Lower lobe of right lung (tissue), 2 donors: ENCODE measurements around the gene FAM81A. TPM values are rescaled to one million over a fixed set of nuclear protein-coding genes. Genes with fewer than 3 reads are reported as not detected.
A peak's percentile ranks its signal among the peaks of the same experiment; 100 is the strongest.

Source experiments
- ATAC-seq, 2 donors: fragments of 200-7000 bp; cut with Tn5 transposase; one replicate each; pipeline ENCODE4 v1.9.1; 2020 to 2022; ENCODE audit warnings: mild to moderate bottlenecking in 2 of 2, moderate library complexity in 2 of 2
- DNase-seq: peaks from one replicate; pipeline ENCODE4 v3.0.0-alpha.2; 2020
- H3K27ac ChIP-seq: fragments of 200-600 bp; one replicate; pipeline ENCODE4 v1.8.0; 2022
- H3K27me3 ChIP-seq: fragments of 200-600 bp; one replicate; pipeline ENCODE4 v1.8.0; 2022; ENCODE audit warnings: low read depth
- H3K36me3 ChIP-seq: fragments of 200-600 bp; one replicate; pipeline ENCODE4 v1.8.0; 2022; ENCODE audit warnings: mild to moderate bottlenecking
- H3K4me1 ChIP-seq: fragments of 200-600 bp; one replicate; pipeline ENCODE4 v1.8.0; 2022
- H3K4me3 ChIP-seq: fragments of 200-600 bp; one replicate; pipeline ENCODE4 v1.8.0; 2022; ENCODE audit warnings: mild to moderate bottlenecking
- H3K9me3 ChIP-seq: fragments of 200-600 bp; one replicate; pipeline ENCODE4 v1.8.0; 2022
- intact Hi-C: fragments of 100-400 bp; cut with DNase I; formaldehyde crosslinking; loops from one replicate; pipeline ENCODE4 v1.11.0; 2022
- total RNA-seq: library from RNA; stranded (reverse); fragmentation: NEBNext Ultra II Directional; extraction: Animal tissue kit (Norgen Biotek cat#: 25700); gene quantifications from one replicate; pipeline ENCODE4 v1.2.1, GENCODE V29; 2021
- TF ChIP-seq, protein P1 (sequence below): fragments of 200-600 bp; IDR thresholded peaks from one replicate; pipeline ENCODE4 v1.8.0; 2022; ENCODE audit warnings: antibody characterized with exemption, mild to moderate bottlenecking
- donor health status: DM: no; HTN: yes; CAD: no; lungs with severe emphysema.

The FAM81A gene
- total RNA-seq, 1 donor from 2014 or later = 1.8 TPM

DNA sequence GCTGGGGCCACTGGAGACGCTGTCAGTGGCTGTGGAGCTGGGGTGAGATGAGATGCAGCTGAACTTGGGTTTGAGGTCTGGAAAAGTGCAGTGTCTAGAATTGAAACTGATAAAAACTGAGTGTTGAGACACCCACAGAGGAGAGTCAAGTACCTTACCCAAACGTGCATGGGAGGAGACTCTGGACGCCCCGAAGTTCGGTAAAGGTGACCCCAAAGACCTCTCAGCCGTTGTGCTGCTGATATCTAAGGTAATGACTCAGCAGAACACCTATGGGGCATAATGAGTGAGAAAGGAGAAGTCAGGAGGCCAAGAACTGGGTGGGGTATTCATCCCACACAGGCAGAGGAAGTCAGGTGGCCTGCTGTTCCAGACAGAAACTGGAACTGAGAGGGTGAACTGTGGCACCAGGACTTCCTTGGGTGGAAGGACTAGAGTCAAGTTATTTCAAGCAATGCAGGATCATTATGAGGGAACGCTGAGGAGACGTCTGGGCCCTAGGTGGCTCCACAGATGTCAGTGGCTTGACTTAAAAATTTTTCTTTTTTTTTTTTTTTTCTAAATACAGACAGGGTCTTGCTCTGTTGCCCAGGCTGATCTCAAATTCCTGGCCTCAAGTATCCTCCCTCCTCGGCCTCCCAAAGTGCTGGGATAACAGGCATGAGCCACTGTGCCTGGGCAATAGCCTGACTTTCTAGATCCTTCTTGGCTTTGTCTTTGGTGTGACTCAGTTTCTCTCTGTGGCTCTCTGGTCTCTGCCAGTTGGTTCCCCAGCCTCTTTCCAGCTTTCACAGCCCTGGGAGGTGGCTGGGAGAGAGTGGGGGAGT, 105.9 kb downstream of the FAM81A start:
- intact Hi-C loops = no loop called here
- TF ChIP-seq, protein P1, sequence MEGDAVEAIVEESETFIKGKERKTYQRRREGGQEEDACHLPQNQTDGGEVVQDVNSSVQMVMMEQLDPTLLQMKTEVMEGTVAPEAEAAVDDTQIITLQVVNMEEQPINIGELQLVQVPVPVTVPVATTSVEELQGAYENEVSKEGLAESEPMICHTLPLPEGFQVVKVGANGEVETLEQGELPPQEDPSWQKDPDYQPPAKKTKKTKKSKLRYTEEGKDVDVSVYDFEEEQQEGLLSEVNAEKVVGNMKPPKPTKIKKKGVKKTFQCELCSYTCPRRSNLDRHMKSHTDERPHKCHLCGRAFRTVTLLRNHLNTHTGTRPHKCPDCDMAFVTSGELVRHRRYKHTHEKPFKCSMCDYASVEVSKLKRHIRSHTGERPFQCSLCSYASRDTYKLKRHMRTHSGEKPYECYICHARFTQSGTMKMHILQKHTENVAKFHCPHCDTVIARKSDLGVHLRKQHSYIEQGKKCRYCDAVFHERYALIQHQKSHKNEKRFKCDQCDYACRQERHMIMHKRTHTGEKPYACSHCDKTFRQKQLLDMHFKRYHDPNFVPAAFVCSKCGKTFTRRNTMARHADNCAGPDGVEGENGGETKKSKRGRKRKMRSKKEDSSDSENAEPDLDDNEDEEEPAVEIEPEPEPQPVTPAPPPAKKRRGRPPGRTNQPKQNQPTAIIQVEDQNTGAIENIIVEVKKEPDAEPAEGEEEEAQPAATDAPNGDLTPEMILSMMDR = no peak
- peak in 1 of 2 donors; percentile 48 for ATAC-seq

DNA sequence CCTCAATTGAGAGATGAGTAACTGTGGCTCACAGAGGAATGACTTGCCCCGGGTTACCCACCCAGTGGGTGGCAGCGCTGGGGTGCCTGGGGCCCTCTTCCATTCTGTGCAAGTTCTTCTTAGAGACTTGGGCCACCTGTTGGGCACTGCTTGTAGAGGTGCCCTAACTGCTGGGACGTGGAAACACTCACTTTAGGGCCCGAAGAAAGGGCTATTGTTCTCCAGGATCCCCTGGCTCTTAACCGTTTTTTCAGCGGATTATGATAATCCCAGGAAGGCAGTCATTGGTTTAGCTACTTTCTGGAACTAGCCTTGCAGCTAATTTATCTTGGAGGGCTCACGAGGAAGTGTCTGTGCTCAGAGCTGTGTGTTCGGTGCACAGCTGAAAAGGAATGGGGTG, 107.6 kb downstream of the FAM81A start:
- Histone ChIP-seq H3K27me3 (no peaks in the 10 kb centered on the region), H3K4me1 (peaks cover 7% of the 10 kb centered on the region), H3K4me3 (no peak overlapping the region), H3K27ac (no peak overlapping the region), H3K9me3 (no peaks in the 10 kb centered on the region), H3K36me3 (no peaks in the 10 kb centered on the region)
- intact Hi-C loops = no loop called here
- DNase-seq (no peak), ATAC-seq (no peak)
- TF ChIP-seq, protein P1 = no peak

More for the DNA sequence above, 105.9 kb downstream of the FAM81A start:
- Histone ChIP-seq H3K36me3 (no peaks in the 10 kb centered on the region), H3K4me1 (peaks cover 7% of the 10 kb centered on the region), H3K27me3 (no peaks in the 10 kb centered on the region), H3K9me3 (no peaks in the 10 kb centered on the region), H3K4me3 (no peak overlapping the region), H3K27ac (no peak overlapping the region)
- DNase-seq = no peak

DNA sequence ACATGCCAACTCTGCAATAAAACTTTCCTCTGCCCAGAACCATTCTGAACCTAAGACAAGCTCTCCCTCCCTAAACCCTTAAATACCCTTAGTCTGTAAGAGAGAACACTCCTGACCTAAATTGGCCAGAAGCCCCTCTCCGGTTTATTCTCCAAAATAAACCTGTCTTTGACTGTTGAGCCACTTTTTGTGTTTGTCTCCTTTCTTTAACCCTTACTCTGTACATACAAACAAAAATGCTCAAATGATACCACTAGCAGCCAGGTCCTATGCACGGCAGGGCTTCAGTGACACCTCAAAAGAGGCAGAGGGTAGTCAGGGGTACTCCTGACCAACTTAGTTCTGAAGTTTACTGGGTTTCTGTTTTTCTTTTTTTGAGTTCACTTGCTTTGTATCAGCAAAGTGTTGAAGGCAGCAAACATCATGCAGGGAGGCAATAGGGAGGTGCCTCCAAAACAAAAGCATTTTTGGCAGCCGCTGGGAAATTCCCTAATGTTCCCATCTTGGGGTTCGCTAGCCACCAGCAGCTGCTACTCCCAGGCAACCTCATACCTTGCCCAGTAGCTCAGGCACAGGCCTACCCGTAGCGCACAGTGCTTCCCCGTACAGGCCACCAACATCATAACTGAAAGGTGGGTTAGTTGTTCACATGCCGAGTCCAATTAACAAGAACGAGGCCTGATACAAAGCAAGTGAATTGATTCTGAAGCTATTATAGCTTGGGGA, 110.7 kb downstream of the FAM81A start:
- Histone ChIP-seq H3K4me1 (peaks cover 7% of the 10 kb centered on the region), H3K9me3 (no peaks in the 10 kb centered on the region), H3K36me3 (no peaks in the 10 kb centered on the region), H3K27ac (no peak overlapping the region), H3K4me3 (no peak overlapping the region), H3K27me3 (no peaks in the 10 kb centered on the region)
- TF ChIP-seq, protein P1 = no peak
- intact Hi-C loops = no loop called here
- no peak for ATAC-seq
- DNase-seq = no peak

DNA sequence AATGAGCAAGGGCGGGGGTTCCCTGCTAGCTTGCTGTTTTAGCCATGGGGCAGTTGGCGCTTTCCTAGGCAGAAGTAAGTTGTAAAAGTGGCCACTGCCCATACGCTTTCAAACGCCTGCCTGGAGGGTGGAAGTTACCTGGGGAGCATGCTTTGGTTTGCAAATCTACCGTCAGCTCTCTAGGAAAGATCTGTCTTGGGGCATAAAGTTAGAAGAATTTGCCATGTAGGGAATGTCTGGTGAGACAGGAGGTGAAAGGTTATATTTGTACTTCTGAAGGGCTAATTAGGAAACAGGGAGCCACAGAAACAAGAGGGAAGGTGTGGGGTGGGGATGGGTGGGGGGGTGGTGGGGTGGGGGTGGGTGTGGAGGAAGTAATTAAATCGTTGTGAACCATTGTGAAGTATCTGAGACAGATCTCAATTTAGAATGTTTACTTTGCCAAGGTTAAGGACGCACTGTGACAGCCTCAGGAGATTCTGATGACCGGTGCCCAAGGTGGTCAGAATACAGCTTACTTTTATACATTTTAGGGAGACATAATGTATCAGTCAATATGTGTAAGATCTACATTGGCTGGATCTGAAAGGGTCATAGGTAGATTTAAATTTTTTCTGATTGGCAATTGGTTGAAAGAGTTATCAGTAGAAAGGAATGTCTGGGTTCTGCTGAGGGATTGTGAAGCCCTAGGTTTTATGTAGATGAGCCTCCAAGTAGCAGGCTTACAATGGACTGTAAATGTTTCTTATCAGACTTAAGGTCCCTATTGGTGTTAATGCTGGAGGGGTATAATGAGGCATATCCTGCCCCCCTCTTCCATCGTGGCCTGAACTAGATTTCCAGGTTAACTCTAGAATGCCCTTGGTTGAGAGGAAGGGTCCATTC, 111.6 kb downstream of the FAM81A start:
- ATAC-seq (no peak), DNase-seq (no peak)
- Histone ChIP-seq H3K27ac (no peak overlapping the region), H3K36me3 (no peaks in the 10 kb centered on the region), H3K4me3 (no peak overlapping the region), H3K27me3 (no peaks in the 10 kb centered on the region), H3K4me1 (no peaks in the 10 kb centered on the region), H3K9me3 (no peaks in the 10 kb centered on the region)
- TF ChIP-seq, protein P1 = no peak
- intact Hi-C loops = no loop called here

DNA sequence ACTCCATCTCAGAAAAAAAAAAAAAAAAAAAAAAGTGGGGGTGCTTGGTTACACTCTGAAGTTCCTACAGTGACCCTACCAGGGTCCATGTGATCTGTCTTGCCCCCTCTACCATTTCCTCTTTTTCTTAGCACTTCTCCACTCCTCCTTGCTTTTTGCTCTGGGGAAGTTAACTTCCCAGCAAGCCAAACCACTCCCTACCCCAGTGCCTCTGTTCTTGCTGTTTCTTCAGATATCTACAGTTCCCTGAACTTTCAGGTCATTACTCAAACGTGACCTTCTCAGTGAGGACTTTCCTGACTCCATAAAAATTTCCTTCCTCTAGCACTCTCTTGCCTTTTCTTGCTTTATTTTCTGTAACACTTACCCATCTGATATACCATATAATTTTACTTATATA, 112.5 kb downstream of the FAM81A start:
- no peaks in the 10 kb centered on the region for H3K36me3 ChIP-seq
- TF ChIP-seq, protein P1 = no peak
- no peak overlapping the region for H3K27ac ChIP-seq
- H3K9me3 ChIP-seq = no peaks in the 10 kb centered on the region
- ATAC-seq = peak; percentile 44 to 49
- no peak overlapping the region for H3K4me3 ChIP-seq
- no peaks in the 10 kb centered on the region for H3K27me3 ChIP-seq
- H3K4me1 ChIP-seq = no peaks in the 10 kb centered on the region
- no peak for DNase-seq
- intact Hi-C loops = no loop called here
